Measurements from ENCODE around the gene UQCRHL. TPM values are rescaled to one million over a fixed set of nuclear protein-coding genes. Genes with fewer than 3 reads are reported as not detected.
"Not testable (repeated sequence)": the region's sequence is repeated elsewhere in the genome, so short reads cannot be mapped to it uniquely, and the experiment has no call there.

UQCRHL gene
- total RNA-seq, 4 donors from 2014 or later, result 1.2 to 2.4 (median 1.2) TPM

DNA sequence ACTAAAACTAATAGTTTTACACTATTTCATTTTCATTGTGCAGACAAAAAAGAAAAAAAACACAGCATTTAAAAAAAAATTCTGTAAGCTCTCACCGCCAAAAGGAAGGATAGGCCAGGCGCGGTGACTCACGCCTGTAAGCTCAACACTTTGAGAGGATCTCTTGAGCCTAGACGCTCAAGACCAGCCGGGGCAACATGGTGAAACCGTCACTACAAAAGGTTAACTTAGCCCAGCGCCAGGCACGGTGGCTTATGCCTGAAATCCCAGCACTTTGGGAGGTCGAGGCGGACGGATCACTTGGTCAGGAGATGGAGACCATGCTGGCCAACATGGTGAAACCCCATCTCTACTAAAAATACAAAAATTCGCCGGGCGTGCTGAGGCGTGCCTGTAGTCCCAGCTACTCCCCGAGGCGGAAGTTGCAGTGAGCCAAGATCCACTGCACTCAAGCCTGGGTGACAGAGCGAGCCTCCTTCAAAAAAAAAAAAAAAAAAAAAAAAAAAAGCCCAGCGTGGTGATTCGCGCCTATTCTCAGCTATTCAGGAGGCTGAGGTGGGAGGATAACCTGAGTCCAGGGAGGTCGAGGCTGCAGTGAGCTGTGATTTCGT lies 25.7 kb upstream of the UQCRHL start:
- TF ChIP-seq, protein P1, sequence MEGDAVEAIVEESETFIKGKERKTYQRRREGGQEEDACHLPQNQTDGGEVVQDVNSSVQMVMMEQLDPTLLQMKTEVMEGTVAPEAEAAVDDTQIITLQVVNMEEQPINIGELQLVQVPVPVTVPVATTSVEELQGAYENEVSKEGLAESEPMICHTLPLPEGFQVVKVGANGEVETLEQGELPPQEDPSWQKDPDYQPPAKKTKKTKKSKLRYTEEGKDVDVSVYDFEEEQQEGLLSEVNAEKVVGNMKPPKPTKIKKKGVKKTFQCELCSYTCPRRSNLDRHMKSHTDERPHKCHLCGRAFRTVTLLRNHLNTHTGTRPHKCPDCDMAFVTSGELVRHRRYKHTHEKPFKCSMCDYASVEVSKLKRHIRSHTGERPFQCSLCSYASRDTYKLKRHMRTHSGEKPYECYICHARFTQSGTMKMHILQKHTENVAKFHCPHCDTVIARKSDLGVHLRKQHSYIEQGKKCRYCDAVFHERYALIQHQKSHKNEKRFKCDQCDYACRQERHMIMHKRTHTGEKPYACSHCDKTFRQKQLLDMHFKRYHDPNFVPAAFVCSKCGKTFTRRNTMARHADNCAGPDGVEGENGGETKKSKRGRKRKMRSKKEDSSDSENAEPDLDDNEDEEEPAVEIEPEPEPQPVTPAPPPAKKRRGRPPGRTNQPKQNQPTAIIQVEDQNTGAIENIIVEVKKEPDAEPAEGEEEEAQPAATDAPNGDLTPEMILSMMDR (IDR thresholded peaks at IDR 0.05 in 4 of 5, conservative IDR thresholded peaks at IDR 0.05 in 1 of 5), result no peak
- peak in 1 of 2 donors; percentile 31 for TF ChIP-seq POLR2A (IDR thresholded peaks at IDR 0.05)

DNA sequence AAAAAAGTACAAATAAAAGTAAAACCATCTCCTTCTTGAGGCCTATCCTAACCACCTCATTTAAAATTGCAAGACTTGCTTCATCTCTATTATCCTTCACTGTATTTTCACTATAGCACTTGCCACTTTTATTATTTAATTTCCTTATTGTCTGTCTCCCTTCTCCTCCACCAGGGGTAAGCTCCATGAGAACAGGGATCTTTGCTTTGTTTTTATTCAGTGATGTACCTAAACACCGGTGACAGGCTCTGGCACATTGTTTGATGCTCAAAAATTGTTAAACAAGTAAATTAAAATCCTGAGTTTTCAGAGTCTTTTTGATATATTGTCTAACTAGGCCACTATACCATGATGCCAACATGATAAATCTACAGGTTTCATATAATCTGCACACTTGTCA lies 22.8 kb upstream of the UQCRHL start:
- Histone ChIP-seq H3K27ac (peak overlapping the region in 3 of 4 donors; percentile 18 to 100 (median 96)), H3K36me3 (no peaks in the 10 kb centered on the region), H3K4me3 (no peak overlapping the region), H3K9me3 (no peaks in the 10 kb centered on the region), H3K4me1 (peaks cover 20 to 21% of the 10 kb centered on the region in 2 donors), H3K27me3 (no peaks in the 10 kb centered on the region)
- DNase-seq (no peak), ATAC-seq (no peak)
- in situ Hi-C loops (cut with MboI; ENCODE audit: low sequenced_read_pairs in 4 of 4) (loop anchor here in 1 of 4 donors (10.0 kb wide), 1 partner anchor 55 kb away; no protein-coding TSS in a partner anchor), intact Hi-C loops (cut with DNase I; ENCODE audit: low total_unique reads) (loop anchor here (5.0 to 10.0 kb wide), 2 partner anchors 72 to 205 kb away; no protein-coding TSS in a partner anchor)
- TF ChIP-seq, protein P1 (IDR thresholded peaks at IDR 0.05 in 4 of 5, conservative IDR thresholded peaks at IDR 0.05 in 1 of 5), result no peak
- TF ChIP-seq POLR2A (IDR thresholded peaks at IDR 0.05), result no peak

More for the DNA sequence above, 25.7 kb upstream of the UQCRHL start:
- ATAC-seq, result peak in 1 of 2 donors; percentile 25
- peak; percentile 46 to 76 for DNase-seq
- H3K27ac ChIP-seq, result peak overlapping the region; percentile 96 to 100 (median 98)
- intact Hi-C loops (cut with DNase I; ENCODE audit: low total_unique reads), result loop anchor here (5.0 to 10.0 kb wide), 2 partner anchors 69 to 208 kb away; no protein-coding TSS in a partner anchor
- H3K27me3 ChIP-seq, result no peaks in the 10 kb centered on the region
- no peaks in the 10 kb centered on the region for H3K36me3 ChIP-seq
- H3K4me1 ChIP-seq, result peaks cover 5 to 16% of the 10 kb centered on the region in 2 donors
- H3K9me3 ChIP-seq, result no peaks in the 10 kb centered on the region
- in situ Hi-C loops (cut with MboI; ENCODE audit: low sequenced_read_pairs in 4 of 4), result loop anchor here in 1 of 4 donors (10.0 kb wide), 1 partner anchor 52 kb away; no protein-coding TSS in a partner anchor
- H3K4me3 ChIP-seq, result peak overlapping the region; percentile 71 to 98 (median 82)

DNA sequence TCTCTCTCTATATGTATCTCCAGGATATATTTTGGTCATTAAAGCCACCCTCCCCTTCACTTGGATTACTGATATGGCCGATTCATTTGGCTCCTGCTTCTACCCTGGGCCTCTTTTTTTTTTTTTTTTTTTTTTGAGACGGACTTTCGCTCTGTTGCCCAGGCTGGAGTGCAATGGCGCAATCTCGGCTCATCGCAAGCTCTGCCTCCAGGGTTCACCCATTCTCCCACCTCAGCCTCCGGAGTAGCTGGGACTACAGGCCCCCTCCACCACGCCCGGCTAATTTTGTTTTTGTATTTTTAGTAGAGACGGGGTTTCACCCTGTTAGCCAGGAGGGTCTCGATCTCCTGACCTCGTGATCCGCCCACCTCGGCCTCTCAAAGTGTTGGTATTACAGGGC lies 21.5 kb upstream of the UQCRHL start:
- DNase-seq; intact Hi-C loops (cut with DNase I; ENCODE audit: low total_unique reads): not testable (repeated sequence)

DNA sequence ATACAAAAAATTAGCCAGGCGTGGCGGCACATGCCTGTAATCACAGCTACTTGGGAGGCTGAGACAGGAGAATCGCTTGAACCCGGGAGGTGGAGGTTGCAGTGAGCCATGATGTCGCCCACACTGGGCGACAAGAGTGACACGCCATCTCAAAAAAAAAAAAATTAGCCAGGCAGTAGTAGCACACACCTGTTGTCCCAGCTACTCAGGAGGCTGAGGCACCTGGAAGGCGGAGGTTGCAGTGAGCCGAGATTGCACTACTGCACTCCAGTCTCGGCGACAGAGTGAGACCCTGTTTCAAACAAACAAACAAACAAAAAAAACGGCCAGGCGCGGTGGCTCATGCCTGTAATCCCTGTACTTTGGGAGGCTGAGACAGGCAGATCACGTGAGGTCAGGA lies 20.1 kb upstream of the UQCRHL start:
- ATAC-seq; H3K36me3 ChIP-seq; intact Hi-C loops (cut with DNase I; ENCODE audit: low total_unique reads); H3K9me3 ChIP-seq; DNase-seq; in situ Hi-C loops (cut with MboI; ENCODE audit: low sequenced_read_pairs in 4 of 4); H3K27ac ChIP-seq; H3K27me3 ChIP-seq; H3K4me3 ChIP-seq: not testable (repeated sequence)
- H3K4me1 ChIP-seq, result peaks cover 10 to 23% of the 10 kb centered on the region in 2 donors

More for the DNA sequence above, 21.5 kb upstream of the UQCRHL start:
- H3K9me3 ChIP-seq; ATAC-seq; in situ Hi-C loops (cut with MboI; ENCODE audit: low sequenced_read_pairs in 4 of 4); H3K27ac ChIP-seq; H3K27me3 ChIP-seq; H3K36me3 ChIP-seq; H3K4me3 ChIP-seq: not testable (repeated sequence)
- H3K4me1 ChIP-seq, result peaks cover 20 to 23% of the 10 kb centered on the region in 2 donors

DNA sequence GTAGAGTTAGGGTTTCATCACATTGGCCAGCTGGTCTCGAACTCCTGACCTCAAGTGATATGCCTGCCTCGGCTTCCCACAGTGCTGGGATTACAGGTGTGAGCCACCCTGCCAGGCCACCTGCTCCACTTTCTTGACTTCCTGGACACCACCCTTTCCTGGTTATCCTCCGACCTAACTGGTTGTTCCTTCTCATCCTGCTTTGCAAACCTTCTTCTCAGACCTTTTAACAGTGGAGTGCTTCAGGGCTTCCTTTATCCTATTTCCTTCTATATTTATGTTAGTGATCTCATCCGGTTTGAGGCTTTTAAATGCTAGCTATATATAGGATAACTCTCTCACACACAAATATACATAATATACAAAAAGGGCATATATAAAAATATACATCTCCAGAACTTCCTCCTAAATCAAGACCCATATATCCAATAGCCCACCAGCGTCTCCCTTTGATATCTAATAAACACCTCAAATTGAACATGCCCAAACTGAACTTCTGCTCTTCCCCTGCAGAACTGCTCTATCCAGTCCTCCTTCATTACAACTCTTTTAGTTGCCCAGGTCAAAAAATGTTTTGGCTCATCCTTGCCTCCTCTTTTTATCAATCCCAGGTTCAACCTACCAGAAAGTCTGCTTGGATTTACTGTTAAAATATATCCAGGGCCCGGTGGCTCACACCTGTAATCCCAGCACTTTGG lies 19.5 kb upstream of the UQCRHL start:
- peaks cover 6 to 23% of the 10 kb centered on the region in 2 donors for H3K4me1 ChIP-seq
- no peak for ATAC-seq
- H3K9me3 ChIP-seq, result no peaks in the 10 kb centered on the region
- no peak for TF ChIP-seq POLR2A (IDR thresholded peaks at IDR 0.05)
- TF ChIP-seq, protein P1 (IDR thresholded peaks at IDR 0.05 in 4 of 5, conservative IDR thresholded peaks at IDR 0.05 in 1 of 5), result no peak
- H3K27me3 ChIP-seq, result no peaks in the 10 kb centered on the region
- no peak overlapping the region for H3K4me3 ChIP-seq
- DNase-seq, result no peak
- intact Hi-C loops (cut with DNase I; ENCODE audit: low total_unique reads) (no loop called here), in situ Hi-C loops (cut with MboI; ENCODE audit: low sequenced_read_pairs in 4 of 4) (no loop called here)
- H3K27ac ChIP-seq, result peak overlapping the region in 1 of 4 donors; percentile 29
- H3K36me3 ChIP-seq, result no peaks in the 10 kb centered on the region
